Activated CD8-positive, alpha-beta memory T cell treated with anti-CD3 and anti-CD28 coated beads for 36 hours (primary cell): Measurements from ENCODE around the gene HSH2D. TPM values are rescaled to one million over a fixed set of nuclear protein-coding genes. Genes with fewer than 3 reads are reported as not detected.

Experiments
- CTCF ChIA-PET: fragments of 350-600 bp; sonication (Branson Sonifier 250); formaldehyde crosslinking; loops from one replicate; lab custom pipeline; 2021; ENCODE audit warnings: antibody characterized with exemption; lab: Charles Lee
- POLR2A ChIA-PET: fragments of 350-600 bp; sonication (Branson Sonifier 250); formaldehyde crosslinking; loops from one replicate; lab custom pipeline; 2021; ENCODE audit warnings: antibody characterized with exemption; lab: Charles Lee
- total RNA-seq, 2 experiments: library from RNA; stranded (reverse); gene quantifications; one replicate each; pipeline ENCODE4 v1.2.3, GENCODE V29; 2021

HSH2D gene
- total RNA-seq, 2 experiments from 2014 or later = 11.8 to 13.6 TPM

GRCh38 chr19:16115301-16116039 is 28.0 kb upstream of the HSH2D start:
- ChIA-PET CTCF (interaction anchor here (0.9 to 4.0 kb wide), 3 partner anchors 70 to 87 kb away, joined by 3 to 13 read pairs (median 4); no protein-coding TSS in a partner anchor), POLR2A (interaction anchor here (0.6 kb wide), 1 partner anchor 45 kb away, joined by 6 read pairs; no protein-coding TSS in a partner anchor)

- ChIA-PET CTCF (interaction anchor here (0.9 to 4.0 kb wide), 3 partner anchors 70 to 86 kb away, joined by 3 to 13 read pairs (median 4); no protein-coding TSS in a partner anchor), POLR2A (no interaction called here)
These were observed 27.4 kb upstream of the HSH2D start for GRCh38 chr19:16116067-16116466.

GRCh38 chr19:16117594-16118033 is 25.9 kb upstream of the HSH2D start:
- ChIA-PET POLR2A (interaction anchor here (0.7 to 1.1 kb wide), 2 partner anchors 21 to 47 kb away, joined by 3 read pairs; no protein-coding TSS in a partner anchor), CTCF (interaction anchor here (0.6 to 4.0 kb wide), 8 partner anchors 11 to 76 kb away, joined by 3 to 13 read pairs (median 4); partner anchors contain the start of genes FAM32A and TPM4)

- POLR2A ChIA-PET = interaction anchor here (0.7 to 1.1 kb wide), 2 partner anchors 48 to 249 kb away, joined by 3 read pairs; no protein-coding TSS in a partner anchor
These were observed 24.9 kb upstream of the HSH2D start for GRCh38 chr19:16118489-16119033.

GRCh38 chr19:16119075-16119857 is 24.2 kb upstream of the HSH2D start:
- ChIA-PET CTCF (interaction anchor here (0.7 to 2.2 kb wide), 4 partner anchors 35 to 75 kb away, joined by 3 to 8 read pairs (median 4); partner anchors contain the start of gene FAM32A), POLR2A (interaction anchor here (0.7 kb wide), 1 partner anchor 248 kb away, joined by 3 read pairs; no protein-coding TSS in a partner anchor)

More at GRCh38 chr19:16118489-16119033, 24.9 kb upstream of the HSH2D start:
- CTCF ChIA-PET = interaction anchor here (1.0 to 4.0 kb wide), 6 partner anchors 48 to 77 kb away, joined by 3 to 13 read pairs (median 4); partner anchors contain the start of gene FAM32A

- CTCF ChIA-PET = interaction anchor here (0.6 kb wide), 1 partner anchor 43 kb away, joined by 3 read pairs; no protein-coding TSS in a partner anchor
- POLR2A ChIA-PET = interaction anchor here (0.7 to 1.0 kb wide), 2 partner anchors 23 to 106 kb away, joined by 4 to 5 read pairs; partner anchors contain the start of gene HSH2D
These were observed 22.3 kb upstream of the HSH2D start for GRCh38 chr19:16121141-16121540.

GRCh38 chr19:16121967-16122366 is 21.5 kb upstream of the HSH2D start:
- ChIA-PET POLR2A (no interaction called here), CTCF (interaction anchor here (1.2 kb wide), 1 partner anchor 22 kb away, joined by 4 read pairs; the partner anchor contains the start of gene HSH2D)

- POLR2A ChIA-PET = no interaction called here
- CTCF ChIA-PET = no interaction called here
These were observed 18.5 kb upstream of the HSH2D start for GRCh38 chr19:16124953-16125352.

GRCh38 chr19:16125737-16126495 is 17.6 kb upstream of the HSH2D start:
- CTCF ChIA-PET = interaction anchor here (1.2 kb wide), 1 partner anchor 56 kb away, joined by 3 read pairs; no protein-coding TSS in a partner anchor
- POLR2A ChIA-PET = no interaction called here

- POLR2A ChIA-PET = no interaction called here
- CTCF ChIA-PET = interaction anchor here (1.2 kb wide), 1 partner anchor 55 kb away, joined by 3 read pairs; no protein-coding TSS in a partner anchor
These were observed 16.4 kb upstream of the HSH2D start for GRCh38 chr19:16127080-16127479.

GRCh38 chr19:16127776-16128371 is 15.6 kb upstream of the HSH2D start:
- CTCF ChIA-PET = interaction anchor here (1.0 kb wide), 1 partner anchor 65 kb away, joined by 3 read pairs; no protein-coding TSS in a partner anchor
- POLR2A ChIA-PET = interaction anchor here (0.6 kb wide), 1 partner anchor 10 kb away, joined by 3 read pairs; no protein-coding TSS in a partner anchor

- CTCF ChIA-PET = no interaction called here
- POLR2A ChIA-PET = no interaction called here
These were observed 11.8 kb upstream of the HSH2D start for GRCh38 chr19:16131648-16132047.

- ChIA-PET CTCF (no interaction called here), POLR2A (interaction anchor here (1.5 kb wide), 1 partner anchor 10 kb away, joined by 3 read pairs; the partner anchor contains the start of gene HSH2D)
These were observed 9.7 kb upstream of the HSH2D start for GRCh38 chr19:16133818-16134217.

GRCh38 chr19:16134510-16134909 is 9.0 kb upstream of the HSH2D start:
- ChIA-PET CTCF (no interaction called here), POLR2A (interaction anchor here (0.6 to 1.5 kb wide), 2 partner anchors 9 to 667 kb away, joined by 3 read pairs; partner anchors contain the start of gene HSH2D)

GRCh38 chr19:16135430-16136127 is 7.9 kb upstream of the HSH2D start:
- CTCF ChIA-PET = no interaction called here

GRCh38 chr19:16136185-16136999 is 7.1 kb upstream of the HSH2D start:
- CTCF ChIA-PET = no interaction called here
- POLR2A ChIA-PET = interaction anchor here (0.6 kb wide), 1 partner anchor 241 kb away, joined by 7 read pairs; no protein-coding TSS in a partner anchor

More at GRCh38 chr19:16135430-16136127, 7.9 kb upstream of the HSH2D start:
- POLR2A ChIA-PET = no interaction called here
